Measurements from ENCODE around the gene SLC18A3.

SLC18A3 gene

DNA sequence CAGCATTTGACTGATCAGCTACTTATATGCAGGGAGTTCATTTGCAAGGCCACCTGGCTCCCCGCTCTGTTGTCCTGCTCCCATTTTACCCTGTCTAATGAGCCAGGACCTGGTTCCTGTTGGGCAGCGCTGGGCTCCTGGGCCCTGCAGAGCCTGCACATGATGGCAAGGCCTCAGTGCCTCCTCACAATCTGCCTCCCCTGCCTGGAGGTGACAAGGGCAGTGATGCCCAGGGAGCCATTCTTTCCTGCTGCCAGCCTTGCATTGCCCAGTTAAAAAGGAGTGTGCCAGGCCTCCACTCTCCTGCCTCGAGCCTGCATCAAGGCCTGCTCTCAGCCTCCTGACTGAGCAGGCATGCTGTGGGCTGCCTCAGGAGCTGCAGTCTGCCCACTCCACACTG is 32.2 kb downstream of the SLC18A3 start:
- ChIA-PET POLR2A (no interaction called here), CTCF (no interaction called here)
- no peak for DNase-seq (ENCODE audit: extremely low spot score)
- TF ChIP-seq, protein P1, sequence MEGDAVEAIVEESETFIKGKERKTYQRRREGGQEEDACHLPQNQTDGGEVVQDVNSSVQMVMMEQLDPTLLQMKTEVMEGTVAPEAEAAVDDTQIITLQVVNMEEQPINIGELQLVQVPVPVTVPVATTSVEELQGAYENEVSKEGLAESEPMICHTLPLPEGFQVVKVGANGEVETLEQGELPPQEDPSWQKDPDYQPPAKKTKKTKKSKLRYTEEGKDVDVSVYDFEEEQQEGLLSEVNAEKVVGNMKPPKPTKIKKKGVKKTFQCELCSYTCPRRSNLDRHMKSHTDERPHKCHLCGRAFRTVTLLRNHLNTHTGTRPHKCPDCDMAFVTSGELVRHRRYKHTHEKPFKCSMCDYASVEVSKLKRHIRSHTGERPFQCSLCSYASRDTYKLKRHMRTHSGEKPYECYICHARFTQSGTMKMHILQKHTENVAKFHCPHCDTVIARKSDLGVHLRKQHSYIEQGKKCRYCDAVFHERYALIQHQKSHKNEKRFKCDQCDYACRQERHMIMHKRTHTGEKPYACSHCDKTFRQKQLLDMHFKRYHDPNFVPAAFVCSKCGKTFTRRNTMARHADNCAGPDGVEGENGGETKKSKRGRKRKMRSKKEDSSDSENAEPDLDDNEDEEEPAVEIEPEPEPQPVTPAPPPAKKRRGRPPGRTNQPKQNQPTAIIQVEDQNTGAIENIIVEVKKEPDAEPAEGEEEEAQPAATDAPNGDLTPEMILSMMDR (IDR thresholded peaks at IDR 0.05; ENCODE audit: control extremely low read depth, extremely low read depth, low read depth, missing control alignments): no peak

DNA sequence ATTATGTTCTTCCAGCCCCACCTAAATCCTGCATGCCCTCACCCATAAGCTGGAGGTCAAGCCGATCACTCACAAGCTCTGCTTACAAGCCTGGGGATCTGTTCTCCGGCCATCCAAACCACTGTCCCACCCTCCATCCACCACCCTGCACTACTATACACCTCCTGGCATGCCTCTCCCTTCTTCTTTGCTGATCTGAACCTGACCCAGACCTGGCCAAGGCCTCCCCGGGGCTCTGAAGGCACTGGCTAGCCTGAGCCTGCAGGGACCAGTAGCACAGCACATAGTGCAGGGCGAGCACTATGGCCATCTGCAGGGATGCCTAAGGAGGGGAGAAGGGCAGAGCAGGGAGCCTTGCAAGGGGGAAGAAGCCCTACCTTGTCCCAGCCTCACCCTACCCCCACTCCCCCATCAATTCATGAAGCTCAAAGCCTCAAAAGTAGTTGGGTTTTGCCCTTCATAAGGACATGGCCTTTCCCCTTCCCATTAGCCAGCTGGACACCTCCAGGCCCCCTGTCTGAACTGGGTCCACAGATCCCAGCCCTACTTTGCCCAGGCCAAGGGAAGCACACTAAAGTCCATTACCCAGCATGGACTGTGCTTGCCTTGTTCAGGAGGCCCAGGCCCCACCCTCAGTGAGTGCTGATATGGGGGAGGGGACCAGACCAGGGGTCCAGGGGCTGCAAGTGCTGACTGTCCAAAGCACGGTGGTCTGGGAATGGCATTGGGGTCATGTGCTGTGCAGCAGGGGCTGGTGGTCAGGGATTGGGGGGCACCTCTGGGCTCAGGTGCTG is 33.3 kb downstream of the SLC18A3 start:
- TF ChIP-seq, protein P1 (IDR thresholded peaks at IDR 0.05; ENCODE audit: control extremely low read depth, extremely low read depth, low read depth, missing control alignments): no peak
- DNase-seq (ENCODE audit: extremely low spot score): no peak
- ChIA-PET POLR2A (no interaction called here), CTCF (no interaction called here)

DNA sequence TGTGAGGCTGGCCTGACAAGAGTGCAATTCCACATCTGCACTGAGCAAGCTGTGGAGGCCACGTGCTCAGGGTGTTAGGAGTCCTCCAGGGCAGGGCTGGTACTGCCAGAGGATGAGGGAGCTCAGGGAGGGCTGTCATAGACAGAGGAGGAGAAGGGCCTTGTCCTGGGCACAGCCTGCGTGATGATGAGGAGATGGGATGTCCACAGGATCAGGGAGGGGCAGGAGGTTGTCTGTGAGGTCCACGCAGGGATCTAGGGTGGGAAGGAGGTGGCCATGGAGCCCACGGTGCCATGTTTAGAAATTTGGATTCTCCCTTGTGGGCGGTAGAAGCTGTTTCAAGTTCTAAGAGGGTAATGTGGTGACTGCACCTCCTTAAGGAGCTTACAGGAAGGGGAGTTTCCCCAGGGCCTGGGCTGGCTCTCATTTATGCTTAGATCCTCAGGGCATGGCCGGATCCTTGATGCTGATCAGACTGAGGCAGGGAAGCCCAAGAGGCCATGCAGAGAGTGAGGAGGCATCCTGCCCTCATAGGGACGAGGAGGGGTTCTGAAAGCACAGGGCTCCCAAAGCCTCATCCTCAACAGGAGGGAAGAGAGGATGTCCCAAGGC is 34.0 kb downstream of the SLC18A3 start:
- TF ChIP-seq, protein P1 (IDR thresholded peaks at IDR 0.05; ENCODE audit: control extremely low read depth, extremely low read depth, low read depth, missing control alignments): no peak
- POLR2A ChIA-PET: no interaction called here
- DNase-seq (ENCODE audit: extremely low spot score): no peak

GRCh38 chr10:49645417-49645816 is 35.3 kb downstream of the SLC18A3 start:
- TF ChIP-seq, protein P1 (IDR thresholded peaks at IDR 0.05; ENCODE audit: control extremely low read depth, extremely low read depth, low read depth, missing control alignments): no peak
- DNase-seq (ENCODE audit: extremely low spot score): no peak
- ChIA-PET CTCF (interaction anchor here (0.9 kb wide), 1 partner anchor 52 kb away, joined by 4 read pairs; no protein-coding TSS in a partner anchor), POLR2A (no interaction called here)

More for the DNA sequence above, 34.0 kb downstream of the SLC18A3 start:
- CTCF ChIA-PET: no interaction called here

DNA sequence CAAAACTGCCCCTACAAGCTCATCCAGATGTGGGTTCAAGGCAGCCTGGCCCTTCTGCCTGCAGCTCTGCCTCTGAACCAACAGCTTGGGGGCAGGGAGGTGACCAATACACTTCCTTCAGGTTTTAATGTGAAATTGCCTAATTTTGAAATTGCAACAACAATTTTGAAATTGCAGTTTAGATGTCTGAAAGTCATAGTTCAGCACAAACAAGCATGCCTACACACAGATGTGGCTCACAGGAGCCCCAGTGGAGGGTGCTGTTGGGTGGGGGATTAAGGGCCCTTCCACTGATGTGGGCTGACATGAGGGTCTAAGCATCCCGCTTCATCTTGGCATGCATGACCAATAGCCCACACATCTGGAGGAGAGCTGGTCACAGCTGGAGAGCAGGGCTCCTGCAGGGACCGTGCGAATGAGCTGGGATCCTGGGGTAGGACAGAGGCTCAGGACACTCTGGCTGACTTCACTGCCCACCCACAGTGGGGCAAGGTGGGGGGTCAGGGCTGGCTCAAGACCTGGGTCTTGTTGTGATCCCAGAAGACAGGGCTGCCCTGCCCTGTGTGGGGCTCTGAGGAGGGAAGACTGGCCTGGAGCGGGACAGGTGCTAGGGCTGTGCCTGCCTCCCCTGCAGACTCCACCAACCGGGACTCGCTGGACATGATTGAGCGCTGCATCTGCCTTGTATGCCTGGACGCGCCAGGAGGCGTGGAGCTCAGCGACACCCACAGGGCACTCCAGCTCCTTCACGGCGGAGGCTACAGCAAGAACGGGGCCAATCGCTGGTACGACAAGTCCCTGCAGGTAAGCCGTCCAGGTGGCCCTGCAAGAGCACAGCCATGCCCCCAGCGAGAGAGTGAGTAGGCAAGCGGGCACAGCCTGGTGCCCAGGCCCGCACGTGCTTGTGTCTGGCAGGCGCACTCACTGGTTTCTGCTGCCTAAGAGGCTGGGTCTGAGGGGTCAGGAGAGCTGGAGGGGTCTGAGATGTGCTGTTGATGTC is 36.1 kb downstream of the SLC18A3 start:
- TF ChIP-seq, protein P1 (IDR thresholded peaks at IDR 0.05; ENCODE audit: control extremely low read depth, extremely low read depth, low read depth, missing control alignments): no peak
- no peak for DNase-seq (ENCODE audit: extremely low spot score)
- ChIA-PET POLR2A (no interaction called here), CTCF (interaction anchor here (0.9 kb wide), 1 partner anchor 53 kb away, joined by 4 read pairs; no protein-coding TSS in a partner anchor)

- TF ChIP-seq, protein P1 (IDR thresholded peaks at IDR 0.05; ENCODE audit: control extremely low read depth, extremely low read depth, low read depth, missing control alignments): no peak
- no peak for DNase-seq (ENCODE audit: extremely low spot score)
- ChIA-PET POLR2A (no interaction called here), CTCF (no interaction called here)
These were observed 37.4 kb downstream of the SLC18A3 start for GRCh38 chr10:49647554-49647953.

Data from GM10248 (cell line).